Activated CD4-positive, alpha-beta T cell treated with anti-CD3 and anti-CD28 coated beads, Interleukin-2, amount 50 U/mL, for 24 hours (primary cell): ENCODE measurements around the gene CRTC1.

Source experiments
- DNase-seq, 2 donors: peaks; one replicate each; pipeline ENCODE4 v3.0.0-alpha.2; 2020; ENCODE audit warnings: low read depth in 1 of 2, low spot score in 1 of 2

Gene CRTC1

DNA sequence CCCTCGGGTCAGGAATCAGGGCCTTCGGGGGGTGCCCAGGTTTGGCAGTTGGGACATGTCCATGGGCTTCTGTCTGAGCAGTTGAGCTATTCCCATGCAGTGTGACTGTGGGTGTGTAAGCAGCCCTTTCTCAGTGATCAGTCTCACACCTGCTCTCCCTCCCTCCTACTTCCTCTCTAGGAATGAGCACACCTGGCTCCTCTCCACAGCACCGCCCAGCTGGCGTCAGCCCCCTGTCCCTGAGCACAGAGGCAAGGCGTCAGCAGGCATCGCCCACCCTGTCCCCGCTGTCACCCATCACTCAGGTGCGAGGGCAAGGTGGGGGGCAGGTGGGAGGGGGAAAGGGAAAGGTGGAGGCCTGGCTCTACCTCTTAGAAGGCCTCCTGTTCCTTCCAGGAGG, 81.7 kb downstream of the CRTC1 start:
- DNase-seq, result no peak

DNA sequence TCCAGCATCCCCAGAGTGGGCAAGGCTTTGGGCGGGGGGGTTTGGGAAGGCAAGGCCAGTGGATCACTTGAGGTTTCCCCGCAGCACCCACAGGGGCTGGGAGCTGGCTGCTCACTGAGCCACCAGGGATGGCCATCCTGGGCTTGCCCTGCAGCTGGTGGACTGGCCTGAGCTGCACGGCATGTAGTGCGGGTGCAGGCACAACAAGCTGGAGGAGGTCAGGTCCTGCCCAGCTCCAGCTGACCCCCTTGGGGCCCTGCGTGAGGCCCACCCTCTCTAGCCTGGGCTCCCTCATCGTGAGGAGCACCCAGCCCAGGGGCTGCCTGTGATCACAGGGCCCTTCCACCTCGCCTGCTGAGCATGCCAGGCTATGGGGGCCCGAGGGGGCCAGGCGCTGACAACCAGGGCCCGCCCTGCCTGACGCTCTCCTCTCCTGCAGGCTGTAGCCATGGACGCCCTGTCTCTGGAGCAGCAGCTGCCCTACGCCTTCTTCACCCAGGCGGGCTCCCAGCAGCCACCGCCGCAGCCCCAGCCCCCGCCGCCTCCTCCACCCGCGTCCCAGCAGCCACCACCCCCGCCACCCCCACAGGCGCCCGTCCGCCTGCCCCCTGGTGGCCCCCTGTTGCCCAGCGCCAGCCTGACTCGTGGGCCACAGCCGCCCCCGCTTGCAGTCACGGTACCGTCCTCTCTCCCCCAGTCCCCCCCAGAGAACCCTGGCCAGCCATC, 84.7 kb downstream of the CRTC1 start:
- DNase-seq, result no peak

- no peak for DNase-seq
Observed at GRCh38 chr19:18768997-18769891, 85.8 kb downstream of the CRTC1 start.

- no peak for DNase-seq
Observed at GRCh38 chr19:18769989-18770528, 86.6 kb downstream of the CRTC1 start.

- DNase-seq, result no peak
Observed at GRCh38 chr19:18770663-18771327, 87.3 kb downstream of the CRTC1 start.

GRCh38 chr19:18771328-18772242, 88.1 kb downstream of the CRTC1 start:
- no peak for DNase-seq

DNA sequence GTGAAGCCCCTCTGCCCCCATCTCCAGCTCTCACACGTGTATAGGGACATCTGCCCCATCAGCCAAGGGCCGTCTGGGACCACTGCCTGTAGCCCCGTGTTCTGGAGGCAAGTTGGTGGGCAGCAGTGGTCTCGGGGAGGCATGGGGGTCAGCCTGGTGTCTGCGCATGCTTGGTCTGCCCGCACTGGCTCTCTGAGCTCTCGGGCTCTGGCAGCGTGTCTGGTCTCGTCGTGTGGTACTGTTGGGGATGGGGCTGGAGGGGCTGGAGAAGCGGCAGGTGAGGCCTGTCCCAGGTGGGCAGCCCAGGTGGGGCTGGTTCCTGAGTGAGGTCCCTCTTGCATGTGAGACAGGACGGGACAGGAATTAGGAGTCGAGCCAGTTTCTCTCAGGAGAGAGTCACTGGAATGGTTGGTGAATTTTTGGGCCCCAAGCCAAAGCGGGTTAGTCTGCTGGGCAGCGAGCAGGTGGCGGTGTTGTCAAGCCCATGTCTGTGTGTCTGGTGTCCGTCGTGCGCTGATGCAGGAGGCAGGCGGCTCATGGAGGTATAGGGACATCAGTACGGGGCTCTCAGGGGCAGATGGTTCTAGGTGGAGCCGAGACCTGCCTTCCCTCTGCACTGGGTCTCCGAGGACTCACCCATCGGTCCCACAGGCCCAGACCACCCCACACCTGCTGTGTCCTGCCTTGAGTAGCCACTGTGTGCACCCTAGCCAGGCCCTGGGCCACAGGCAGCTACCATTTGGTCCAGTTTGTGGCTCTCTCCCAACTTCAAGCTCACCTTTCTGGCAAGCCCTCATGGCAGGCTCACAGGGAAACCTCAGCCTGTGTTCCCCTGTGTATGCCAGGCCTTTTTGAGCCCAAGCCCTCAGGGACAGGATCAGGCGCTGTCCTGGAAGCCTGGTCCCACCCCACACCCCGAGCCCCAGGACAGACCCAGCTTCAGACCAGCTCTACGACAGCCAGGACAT, 89.4 kb downstream of the CRTC1 start:
- DNase-seq, result no peak

- no peak for DNase-seq
Observed at GRCh38 chr19:18773682-18774081, 90.2 kb downstream of the CRTC1 start.

DNA sequence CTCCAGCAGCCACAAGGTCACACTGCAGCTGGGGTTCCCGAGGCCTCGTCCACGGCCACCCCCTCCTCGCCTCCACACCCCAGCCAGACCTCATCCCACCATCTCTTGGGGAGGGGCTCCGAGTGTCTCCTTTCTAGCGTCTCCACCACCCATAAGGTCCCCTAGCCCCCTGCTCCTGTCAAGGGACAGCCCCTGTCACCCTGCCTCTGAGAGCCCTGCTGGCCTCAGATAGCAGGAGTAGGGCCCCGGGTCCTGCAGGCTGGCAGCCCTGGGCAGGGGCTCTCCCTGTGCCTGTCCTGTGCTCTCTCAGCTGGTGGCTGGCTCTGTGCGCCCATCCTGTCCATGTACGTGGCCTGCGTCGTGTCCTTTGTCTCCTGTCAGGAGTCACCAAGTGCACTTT, 90.6 kb downstream of the CRTC1 start:
- DNase-seq, result no peak

DNA sequence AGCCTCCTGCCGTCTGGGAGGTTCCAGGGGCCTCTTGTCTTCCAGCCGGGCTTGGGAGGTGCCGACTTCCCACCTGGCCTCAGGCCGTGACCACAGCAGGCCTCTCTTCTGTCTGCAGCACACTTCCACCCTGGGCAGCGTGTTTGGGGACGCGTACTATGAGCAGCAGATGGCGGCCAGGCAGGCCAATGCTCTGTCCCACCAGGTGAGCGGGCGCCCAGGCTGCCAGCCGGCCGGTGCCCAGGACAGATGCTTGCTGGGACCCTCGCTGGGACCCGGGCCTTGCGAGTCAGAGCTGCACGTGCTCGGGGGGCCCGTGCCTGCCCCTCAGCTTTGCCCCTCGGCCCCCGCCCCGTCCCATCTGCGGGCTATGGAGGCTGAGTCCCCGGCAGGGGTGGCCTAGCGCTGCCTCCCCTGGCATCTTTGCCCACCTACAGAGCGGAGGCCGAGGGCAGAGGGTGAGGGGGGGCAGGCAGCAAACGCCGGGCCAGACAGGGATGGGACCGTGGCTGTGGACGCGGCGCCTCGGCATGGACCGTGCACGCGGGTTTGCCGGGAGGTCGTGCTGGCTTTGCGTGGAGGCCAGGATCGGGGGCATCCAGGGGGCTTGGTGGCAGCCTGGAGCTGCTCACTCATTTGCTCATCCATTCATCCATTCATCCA, 91.4 kb downstream of the CRTC1 start:
- DNase-seq, result no peak

DNA sequence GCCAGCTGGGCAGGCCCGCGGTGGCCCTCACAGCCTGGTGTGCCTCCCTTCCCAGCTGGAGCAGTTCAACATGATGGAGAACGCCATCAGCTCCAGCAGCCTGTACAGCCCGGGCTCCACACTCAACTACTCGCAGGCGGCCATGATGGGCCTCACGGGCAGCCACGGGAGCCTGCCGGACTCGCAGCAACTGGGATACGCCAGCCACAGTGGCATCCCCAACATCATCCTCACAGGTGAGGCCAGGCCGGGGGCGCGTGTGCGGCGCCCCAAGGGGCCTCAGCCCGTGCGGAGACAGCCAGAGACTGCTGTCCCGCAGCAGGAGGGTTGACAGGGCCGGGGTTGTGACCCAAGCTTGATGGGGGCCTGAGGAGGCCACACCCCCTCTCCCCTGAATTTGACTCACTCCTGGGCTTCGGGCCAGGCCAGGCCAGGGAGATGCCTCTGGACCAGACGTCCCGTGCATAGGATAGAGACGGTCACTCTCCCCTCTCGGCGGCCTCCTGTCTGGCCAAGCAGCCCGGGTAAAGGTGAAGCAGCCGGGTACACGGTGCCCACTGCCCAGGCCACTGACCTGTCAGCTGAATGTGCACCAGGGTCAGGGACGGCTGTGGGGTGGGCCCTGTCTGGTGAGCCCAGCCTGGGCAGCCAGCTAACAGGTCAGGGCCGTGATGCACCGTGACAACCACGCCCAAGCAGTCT, 92.3 kb downstream of the CRTC1 start:
- no peak for DNase-seq

GRCh38 chr19:18776288-18776594, 92.8 kb downstream of the CRTC1 start:
- DNase-seq, result no peak

DNA sequence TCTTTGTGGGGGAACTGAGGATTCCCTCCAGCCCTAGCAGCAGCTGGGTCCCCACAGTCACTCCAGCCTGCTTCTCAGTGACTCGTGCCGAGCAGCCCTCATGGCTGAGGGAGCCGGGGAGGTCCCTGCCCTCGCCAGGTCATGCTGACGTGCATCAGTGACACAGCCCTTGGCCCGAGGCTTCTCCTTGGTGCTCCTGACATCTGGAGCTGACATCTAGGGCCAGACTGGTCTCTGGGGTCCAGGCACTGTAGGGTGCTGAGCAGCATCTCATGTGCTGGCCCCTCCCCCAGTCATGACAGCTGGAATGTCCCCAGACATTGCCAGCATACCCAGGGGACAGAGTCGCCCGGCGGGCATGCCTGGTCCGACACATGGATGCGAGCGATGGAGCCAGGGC, 93.3 kb downstream of the CRTC1 start:
- DNase-seq, result no peak

GRCh38 chr19:18777301-18778075, 94.0 kb downstream of the CRTC1 start:
- DNase-seq, result no peak

DNA sequence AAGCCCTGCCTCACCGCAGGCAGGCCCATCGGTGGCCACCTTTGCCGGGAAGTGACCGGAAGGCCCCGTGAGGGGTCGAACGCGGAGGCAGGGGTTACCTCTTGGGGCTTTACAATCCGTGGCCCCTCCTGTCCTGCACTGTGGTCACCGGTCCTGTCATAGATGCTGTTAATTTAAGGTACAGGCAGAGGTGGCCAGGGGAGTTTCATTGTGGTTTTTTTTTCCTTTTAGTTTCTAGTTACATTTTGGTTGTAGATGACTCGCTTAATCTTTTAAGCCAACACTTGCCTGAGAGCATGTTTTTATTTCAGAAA, 94.6 kb downstream of the CRTC1 start:
- DNase-seq, result no peak

GRCh38 chr19:18778826-18779495, 95.5 kb downstream of the CRTC1 start:
- DNase-seq, result no peak

GRCh38 chr19:18780081-18780480, 96.6 kb downstream of the CRTC1 start:
- DNase-seq, result no peak
